Measurements from ENCODE around the gene CCNH.

DNA sequence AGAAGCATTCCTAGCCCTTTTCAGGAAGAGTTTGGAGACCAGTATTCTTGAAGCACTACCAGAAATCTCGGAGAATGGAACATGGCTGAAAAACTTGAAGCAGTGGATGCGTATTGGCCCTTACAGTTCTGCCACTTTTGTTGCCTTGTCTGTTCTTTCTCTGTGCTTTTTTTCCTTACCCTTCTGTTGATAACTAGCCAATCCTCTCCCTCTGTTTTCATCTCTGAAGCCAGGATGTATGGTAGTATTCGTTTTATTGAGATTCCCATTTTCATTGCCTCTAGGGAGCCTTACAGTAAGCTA is 564 bp upstream of the CCNH start:
- TF ChIP-seq, protein P1, sequence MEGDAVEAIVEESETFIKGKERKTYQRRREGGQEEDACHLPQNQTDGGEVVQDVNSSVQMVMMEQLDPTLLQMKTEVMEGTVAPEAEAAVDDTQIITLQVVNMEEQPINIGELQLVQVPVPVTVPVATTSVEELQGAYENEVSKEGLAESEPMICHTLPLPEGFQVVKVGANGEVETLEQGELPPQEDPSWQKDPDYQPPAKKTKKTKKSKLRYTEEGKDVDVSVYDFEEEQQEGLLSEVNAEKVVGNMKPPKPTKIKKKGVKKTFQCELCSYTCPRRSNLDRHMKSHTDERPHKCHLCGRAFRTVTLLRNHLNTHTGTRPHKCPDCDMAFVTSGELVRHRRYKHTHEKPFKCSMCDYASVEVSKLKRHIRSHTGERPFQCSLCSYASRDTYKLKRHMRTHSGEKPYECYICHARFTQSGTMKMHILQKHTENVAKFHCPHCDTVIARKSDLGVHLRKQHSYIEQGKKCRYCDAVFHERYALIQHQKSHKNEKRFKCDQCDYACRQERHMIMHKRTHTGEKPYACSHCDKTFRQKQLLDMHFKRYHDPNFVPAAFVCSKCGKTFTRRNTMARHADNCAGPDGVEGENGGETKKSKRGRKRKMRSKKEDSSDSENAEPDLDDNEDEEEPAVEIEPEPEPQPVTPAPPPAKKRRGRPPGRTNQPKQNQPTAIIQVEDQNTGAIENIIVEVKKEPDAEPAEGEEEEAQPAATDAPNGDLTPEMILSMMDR (IDR thresholded peaks at IDR 0.05; ENCODE audit: insufficient read depth, low read length, poor library complexity, severe bottlenecking), result no peak
- no peak for TF ChIP-seq EZH2phosphoT487 (conservative IDR thresholded peaks at IDR 0.05; ENCODE audit: low read length)
